ENCODE results near the gene MTRF1. TPM values are rescaled to one million over a fixed set of nuclear protein-coding genes. Genes with fewer than 3 reads are reported as not detected.
A peak's percentile ranks its signal among the peaks of the same experiment; 100 is the strongest.

MTRF1 gene
- total and polyA plus RNA-seq, 2 of the 4 experiments (the other 2 are of a cell fraction), result 9.7 to 12.4 TPM

DNA sequence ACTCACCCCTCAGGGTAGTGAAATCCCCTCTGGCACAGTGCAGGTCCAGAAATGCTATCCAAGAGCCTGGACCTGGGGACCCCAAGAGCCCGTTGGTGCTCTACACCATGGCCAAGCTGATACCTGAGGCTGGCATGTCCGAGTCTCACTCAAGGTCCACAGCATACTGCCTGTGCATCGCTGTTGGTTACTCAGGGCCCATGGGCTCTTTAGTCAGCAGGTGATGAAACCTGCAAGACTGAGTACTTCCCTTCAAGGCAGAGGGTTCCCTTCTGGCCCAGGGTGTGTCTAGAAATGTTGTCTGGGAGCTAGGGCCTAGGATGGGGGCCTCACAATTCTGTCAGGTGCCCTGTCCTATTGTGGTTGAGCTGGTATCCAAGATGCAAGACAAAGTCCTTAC lies 49.5 kb downstream of the MTRF1 start:
- Histone ChIP-seq H4K20me1 (ENCODE audit: insufficient read depth, low read length) (no peaks in the 10 kb centered on the region), H3K79me1 (ENCODE audit: low read depth in 1 of 2, low read length in 2 of 2) (no peaks in the 10 kb centered on the region), H2BK120ac (ENCODE audit: low read depth, low read length) (no peak overlapping the region), H3K56ac (ENCODE audit: extremely low read depth, insufficient read depth, low read length) (no peak overlapping the region), H3K4ac (ENCODE audit: low read depth, low read length) (no peak overlapping the region), H3K4me2 (ENCODE audit: low read depth, low read length) (no peak overlapping the region), H3K4me3 (ENCODE audit: insufficient read depth, low read depth, low read length) (no peak overlapping the region), H3K9ac (ENCODE audit: low read depth, low read length) (no peak overlapping the region), H3K23ac (ENCODE audit: low read depth, low read length) (no peak overlapping the region), H2BK5ac (ENCODE audit: low read depth, low read length, poor library complexity, severe bottlenecking) (no peak overlapping the region), H3K36me3 (ENCODE audit: control insufficient read depth, insufficient read depth, low read length) (no peaks in the 10 kb centered on the region), H4K8ac (ENCODE audit: low read depth in 2 of 2, low read length in 2 of 2) (no peak overlapping the region; a peak in 1 of 4 replicates), H3K9me3 (ENCODE audit: control insufficient read depth, insufficient read depth, low read length) (peaks cover 2% of the 10 kb centered on the region; the same call in 1 of the 2 replicates), H3K9me1 (ENCODE audit: insufficient read depth, low read length) (no peaks in the 10 kb centered on the region), H4K5ac (ENCODE audit: low read depth, low read length) (no peak overlapping the region), H3K4me1 (ENCODE audit: control insufficient read depth, insufficient read depth, low read length) (peaks cover 10% of the 10 kb centered on the region), H4K91ac (ENCODE audit: insufficient read depth, low read depth, low read length) (no peak overlapping the region; the same call in 1 of the 2 replicates), H2AK5ac (ENCODE audit: low read depth, low read length) (peak overlapping the region; percentile 34), H3K14ac (replicated peaks; ENCODE audit: low read depth, low read length) (no peak overlapping the region), H2AFZ (replicated peaks; ENCODE audit: low read length, poor library complexity) (peak overlapping the region; percentile 51), H3K27me3 (ENCODE audit: control insufficient read depth, insufficient read depth, low read length) (no peaks in the 10 kb centered on the region), H2BK15ac (ENCODE audit: low read depth, low read length) (peak overlapping the region; percentile 66; the same call in 1 of the 3 replicates), H3K27ac (ENCODE audit: insufficient read depth, low read length) (no peak overlapping the region), H2BK20ac (ENCODE audit: low read depth, low read length) (no peak overlapping the region), H3K18ac (ENCODE audit: low read depth, low read length) (no peak overlapping the region), H2AK9ac (replicated peaks; ENCODE audit: low read depth, low read length, poor library complexity) (no peak overlapping the region)
- no peak for DNase-seq
- BruUV-seq (replicated peaks), result no TSS peak
- no peak for ATAC-seq (ENCODE audit: low read depth)
- no CpG with 5 or more reads among the region's 3 CpGs for WGBS, 2 experiments (ENCODE audit: extremely low coverage in 2 of 2, insufficient read length in 1 of 2)
- intact Hi-C loops (cut with micrococcal nuclease) (no loop called here), in situ Hi-C loops (cut with MboI; ENCODE audit: low sequenced_read_pairs) (no loop called here), dilution Hi-C loops (cut with HindIII; ENCODE audit: low sequenced_read_pairs, unreplicated experiment) (no loop called here)
- POLR2A ChIA-PET (ENCODE audit: unreplicated experiment), result no interaction called here
- CTCF ChIA-PET, result no interaction called here
- no peak for TF ChIP-seq RAD21 (IDR thresholded peaks at IDR 0.05; ENCODE audit: low read length)
- TF ChIP-seq RCOR1 (IDR thresholded peaks at IDR 0.05; ENCODE audit: insufficient replicate concordance, low read length), result no peak
- no peak for TF ChIP-seq CHD1 (IDR thresholded peaks at IDR 0.05; ENCODE audit: low read depth, low read length)
- no peak for TF ChIP-seq MXI1 (IDR thresholded peaks at IDR 0.05; ENCODE audit: borderline replicate concordance, low read depth, low read length)
- TF ChIP-seq SMC3 (IDR thresholded peaks at IDR 0.05; ENCODE audit: low read depth, low read length), result no peak
- TF ChIP-seq POLR2A (IDR thresholded peaks at IDR 0.05; ENCODE audit: low read depth, low read length), result no peak
- TF ChIP-seq FOS (IDR thresholded peaks at IDR 0.05; ENCODE audit: low read depth, low read length), result no peak
- TF ChIP-seq BHLHE40 (IDR thresholded peaks at IDR 0.05; ENCODE audit: low read depth, low read length), result no peak

Data from IMR-90 (cell line).